GM12875 (cell line): Measurements from ENCODE around the gene ATP6V0D1.

Source experiments
- H3K4me3 ChIP-seq: one replicate; pipeline ENCODE4 v1.5.1; 2011; ENCODE audit warnings: low read depth, low read length, control low read depth
- CTCF ChIP-seq: IDR thresholded peaks from 2 replicates; pipeline ENCODE4 v1.5.1; 2011; ENCODE audit warnings: low read depth, mild to moderate bottlenecking, control low read depth, inconsistent platforms, low read length, moderate library complexity, borderline replicate concordance; ENCODE audit not compliant: insufficient read depth

The ATP6V0D1 gene

GRCh38 chr16:67437513-67437912 is 43.4 kb downstream of the ATP6V0D1 start:
- no peak overlapping the region for H3K4me3 ChIP-seq
- TF ChIP-seq CTCF: no peak

GRCh38 chr16:67436640-67437193 is 44.2 kb downstream of the ATP6V0D1 start:
- H3K4me3 ChIP-seq: no peak overlapping the region
- no peak for TF ChIP-seq CTCF

- H3K4me3 ChIP-seq: no peak overlapping the region
- TF ChIP-seq CTCF: no peak
Measured at GRCh38 chr16:67435758-67436164, 45.2 kb downstream of the ATP6V0D1 start.

- H3K4me3 ChIP-seq: no peak overlapping the region
- TF ChIP-seq CTCF: no peak
Measured at GRCh38 chr16:67433131-67433719, 47.7 kb downstream of the ATP6V0D1 start.

DNA sequence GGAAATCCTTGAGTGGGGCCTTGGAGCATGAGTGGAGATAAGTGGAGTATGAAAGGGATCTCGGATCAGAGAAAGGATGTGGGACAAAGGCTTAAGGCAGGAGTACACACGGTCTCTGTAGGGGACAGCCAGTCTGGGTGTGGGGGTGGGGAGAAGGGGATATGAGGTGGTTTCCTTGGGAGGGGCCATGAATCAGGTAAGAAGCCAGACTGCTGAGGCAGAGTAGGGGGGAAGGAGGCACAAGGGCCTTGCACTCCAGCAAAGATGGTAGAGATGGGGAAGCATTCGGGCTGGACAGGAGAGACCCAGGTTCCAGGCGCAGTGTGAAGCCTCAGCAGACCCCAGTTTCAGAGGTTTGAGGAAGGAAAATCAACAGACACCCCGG is 48.5 kb downstream of the ATP6V0D1 start:
- TF ChIP-seq CTCF: no peak
- no peak overlapping the region for H3K4me3 ChIP-seq

DNA sequence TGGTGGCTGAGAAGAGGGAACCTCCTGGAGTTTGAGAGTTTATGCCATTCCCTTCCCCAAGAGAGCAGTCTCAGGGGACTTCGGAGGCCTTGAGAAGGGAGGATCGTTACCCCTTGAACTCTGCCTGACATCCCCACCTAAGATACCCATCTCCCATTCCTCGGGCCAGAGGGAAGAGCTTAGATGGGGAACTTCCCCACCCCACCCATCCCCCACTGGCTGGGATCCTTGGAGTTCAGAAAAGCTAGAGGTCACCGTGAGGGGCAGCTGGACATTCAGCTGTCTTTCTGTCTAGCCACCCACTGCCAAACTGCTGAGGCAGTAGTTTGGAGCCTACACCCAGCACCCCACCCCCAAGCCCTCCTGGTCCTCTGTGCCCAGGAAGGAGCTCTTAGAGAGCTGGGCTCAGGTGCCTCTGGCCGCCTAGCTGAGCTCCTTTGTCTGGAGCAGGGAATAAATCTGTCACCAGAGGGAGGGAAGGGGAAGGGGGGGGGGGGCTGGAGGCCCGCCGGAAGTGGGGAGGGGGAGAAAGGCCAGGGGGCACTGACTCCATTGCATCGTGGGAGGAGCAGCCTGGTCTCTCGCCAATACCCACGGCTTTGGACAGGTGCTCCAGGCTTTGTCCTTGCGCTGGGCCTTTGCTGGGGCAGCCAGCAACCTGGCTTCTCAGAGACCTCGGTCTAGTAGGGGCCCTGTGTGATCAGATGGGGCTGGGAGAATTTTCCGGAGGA is 49.0 kb downstream of the ATP6V0D1 start:
- no peak for TF ChIP-seq CTCF
- no peak overlapping the region for H3K4me3 ChIP-seq
